Hepatocyte (in vitro differentiated cells): Measurements from ENCODE around the gene ERH. TPM values are rescaled to one million over a fixed set of nuclear protein-coding genes. Genes with fewer than 3 reads are reported as not detected.

Experiments
- DNase-seq: peaks from one replicate; pipeline ENCODE4 v3.0.0-alpha.2; 2016; ENCODE audit warnings: low spot score
- H2AFZ ChIP-seq: fragments of 200-600 bp; sonication (generic); 2 replicates; pipeline ENCODE4 v1.6.0; 2016; ENCODE audit warnings: antibody characterized with exemption, mild to moderate bottlenecking
- H3K27ac ChIP-seq: fragments of 200-600 bp; sonication (generic); 2 replicates; pipeline ENCODE4 v1.5.1; 2016; ENCODE audit warnings: mild to moderate bottlenecking
- H3K27me3 ChIP-seq: fragments of 200-600 bp; sonication (generic); 2 replicates; pipeline ENCODE4 v1.6.1; 2016
- H3K36me3 ChIP-seq: fragments of 200-600 bp; sonication (generic); replicated peaks from 2 replicates; pipeline ENCODE4 v1.5.1; 2016; ENCODE audit warnings: low read depth; ENCODE audit not compliant: insufficient read depth
- H3K4me1 ChIP-seq: fragments of 200-600 bp; sonication (generic); 2 replicates; pipeline ENCODE4 v1.5.1; 2016; ENCODE audit warnings: mild to moderate bottlenecking, moderate library complexity; ENCODE audit not compliant: insufficient read depth
- H3K4me2 ChIP-seq: fragments of 200-600 bp; sonication (generic); 2 replicates; pipeline ENCODE4 v1.6.0; 2016
- H3K4me3 ChIP-seq: fragments of 200-600 bp; sonication (generic); 2 replicates; pipeline ENCODE4 v1.5.1; 2016; ENCODE audit warnings: mild to moderate bottlenecking
- H3K79me2 ChIP-seq: fragments of 200-600 bp; sonication (generic); 2 replicates; pipeline ENCODE4 v1.6.0; 2017; ENCODE audit warnings: mild to moderate bottlenecking
- H3K9me2 ChIP-seq: fragments of 200-600 bp; sonication (generic); replicated peaks from 2 replicates; pipeline ENCODE4 v1.6.0; 2017; ENCODE audit warnings: mild to moderate bottlenecking; ENCODE audit not compliant: insufficient read depth
- H3K9me3 ChIP-seq: fragments of 200-600 bp; sonication (generic); 2 replicates; pipeline ENCODE4 v1.5.1; 2016; ENCODE audit warnings: low read depth, mild to moderate bottlenecking
- H4K20me1 ChIP-seq: fragments of 200-600 bp; sonication (generic); 2 replicates; pipeline ENCODE4 v1.6.0; 2016; ENCODE audit warnings: mild to moderate bottlenecking; ENCODE audit not compliant: insufficient read depth, poor library complexity, severe bottlenecking
- EZH2 ChIP-seq: fragments of 200-600 bp; sonication (generic); IDR thresholded peaks from 2 replicates; pipeline ENCODE4 v1.6.1; 2016; ENCODE audit warnings: antibody characterized with exemption, mild to moderate bottlenecking, borderline replicate concordance
- EZH2phosphoT487 ChIP-seq: fragments of 200-600 bp; sonication (generic); IDR thresholded peaks from one replicate; pipeline ENCODE4 v1.6.1; 2018; ENCODE audit warnings: antibody characterized with exemption, mild to moderate bottlenecking, low read depth, moderate library complexity; ENCODE audit not compliant: unreplicated experiment, severe bottlenecking
- whole genome bisulfite sequencing: methylation state at CpG from one replicate; pipeline ENCODE4 v1.1.6; 2016; ENCODE audit warnings: low lambda C conversion rate; ENCODE audit errors: missing lambda C conversion rate; 5-methylcytosine and 5-hydroxymethylcytosine counted together
- polyA plus RNA-seq: library from polyadenylated mRNA; unstranded; fragments of >200 nt; fragmentation: Nextera tagmentation; extraction: Ambion mirVana; gene quantifications from 2 replicates; pipeline ENCODE4 v1.2.1, GENCODE V29; 2016
- total RNA-seq: library from RNA; depleted of rRNA; stranded (reverse); fragments of >200 nt; gene quantifications from 2 replicates; pipeline ENCODE4 v1.2.3, GENCODE V29; 2014
- TF ChIP-seq, protein P1 (sequence below): fragments of 200-600 bp; sonication (generic); IDR thresholded peaks from 2 replicates; pipeline ENCODE4 v1.5.1; 2016; ENCODE audit warnings: antibody characterized with exemption, mild to moderate bottlenecking; ENCODE audit not compliant: poor library complexity

ERH gene
- total and polyA plus RNA-seq, 2 experiments from 2014 or later, result 147 to 219 TPM

DNA sequence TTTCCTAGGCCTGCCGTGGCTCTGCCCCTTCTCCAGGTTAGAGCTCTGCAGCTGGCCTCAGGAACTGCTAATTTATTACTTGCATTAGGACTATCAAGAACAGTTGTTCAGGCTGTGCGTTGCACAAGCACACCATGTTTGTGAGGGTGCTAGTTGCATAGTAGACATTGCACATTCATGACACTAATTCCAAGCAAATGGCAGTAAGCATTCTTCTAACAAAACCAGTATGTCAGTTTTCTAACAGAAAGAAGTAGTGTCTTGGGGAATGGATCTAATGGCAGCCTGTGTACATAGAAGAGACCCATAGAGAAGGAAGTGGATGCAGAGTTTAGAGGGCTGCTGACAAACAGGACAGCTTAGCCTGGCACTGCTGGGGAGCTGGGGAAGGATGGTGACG lies 53.9 kb downstream of the ERH start:
- no peaks in the 10 kb centered on the region for H3K36me3 ChIP-seq
- no peak for TF ChIP-seq EZH2
- TF ChIP-seq, protein P1, sequence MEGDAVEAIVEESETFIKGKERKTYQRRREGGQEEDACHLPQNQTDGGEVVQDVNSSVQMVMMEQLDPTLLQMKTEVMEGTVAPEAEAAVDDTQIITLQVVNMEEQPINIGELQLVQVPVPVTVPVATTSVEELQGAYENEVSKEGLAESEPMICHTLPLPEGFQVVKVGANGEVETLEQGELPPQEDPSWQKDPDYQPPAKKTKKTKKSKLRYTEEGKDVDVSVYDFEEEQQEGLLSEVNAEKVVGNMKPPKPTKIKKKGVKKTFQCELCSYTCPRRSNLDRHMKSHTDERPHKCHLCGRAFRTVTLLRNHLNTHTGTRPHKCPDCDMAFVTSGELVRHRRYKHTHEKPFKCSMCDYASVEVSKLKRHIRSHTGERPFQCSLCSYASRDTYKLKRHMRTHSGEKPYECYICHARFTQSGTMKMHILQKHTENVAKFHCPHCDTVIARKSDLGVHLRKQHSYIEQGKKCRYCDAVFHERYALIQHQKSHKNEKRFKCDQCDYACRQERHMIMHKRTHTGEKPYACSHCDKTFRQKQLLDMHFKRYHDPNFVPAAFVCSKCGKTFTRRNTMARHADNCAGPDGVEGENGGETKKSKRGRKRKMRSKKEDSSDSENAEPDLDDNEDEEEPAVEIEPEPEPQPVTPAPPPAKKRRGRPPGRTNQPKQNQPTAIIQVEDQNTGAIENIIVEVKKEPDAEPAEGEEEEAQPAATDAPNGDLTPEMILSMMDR, result no peak
- TF ChIP-seq EZH2phosphoT487, result no peak
- H3K4me1 ChIP-seq, result no peaks in the 10 kb centered on the region
- no peak overlapping the region for H2AFZ ChIP-seq
- H4K20me1 ChIP-seq, result no peaks in the 10 kb centered on the region
- no peak overlapping the region for H3K27ac ChIP-seq
- H3K9me3 ChIP-seq, result no peaks in the 10 kb centered on the region
- no peaks in the 10 kb centered on the region for H3K79me2 ChIP-seq
- no peaks in the 10 kb centered on the region for H3K9me2 ChIP-seq
- 84% methylated on average over 3 of the region's 3 CpGs for WGBS
- no peak overlapping the region for H3K4me3 ChIP-seq
- H3K27me3 ChIP-seq, result no peaks in the 10 kb centered on the region
- no peak for DNase-seq
- H3K4me2 ChIP-seq, result no peak overlapping the region

DNA sequence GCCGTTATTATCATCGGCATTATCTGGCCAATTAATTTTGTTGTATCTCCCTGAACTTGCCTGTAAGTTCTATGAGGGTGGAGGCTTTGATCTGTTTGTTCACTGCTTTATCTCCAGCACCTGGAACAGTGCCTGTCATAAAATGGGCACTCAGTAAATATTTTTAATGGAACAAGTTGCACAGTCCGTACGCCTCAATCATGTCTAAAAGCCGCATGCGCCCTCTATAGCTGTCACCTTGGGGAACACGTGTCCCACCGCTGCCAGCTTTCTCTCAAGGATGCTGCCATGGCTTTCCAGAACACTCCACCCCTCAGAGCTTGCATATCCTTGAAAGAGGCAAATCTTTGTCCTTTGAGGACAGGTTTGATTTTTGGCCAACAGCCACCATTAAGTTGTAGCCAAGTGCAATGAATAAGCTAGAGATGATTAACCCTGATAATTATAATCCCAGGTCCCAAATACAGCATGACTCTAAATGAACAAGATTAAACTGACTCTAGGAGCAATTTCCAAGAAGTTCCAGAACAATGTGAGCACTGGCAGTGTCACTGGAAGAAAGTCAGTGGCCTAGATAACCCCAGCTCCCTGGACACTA lies 55.1 kb downstream of the ERH start:
- Histone ChIP-seq H3K27me3 (no peaks in the 10 kb centered on the region), H3K79me2 (no peaks in the 10 kb centered on the region), H3K27ac (no peak overlapping the region), H3K36me3 (no peaks in the 10 kb centered on the region), H3K9me2 (no peaks in the 10 kb centered on the region), H3K4me3 (no peak overlapping the region), H3K4me2 (no peak overlapping the region), H3K4me1 (no peaks in the 10 kb centered on the region), H2AFZ (no peak overlapping the region), H3K9me3 (no peaks in the 10 kb centered on the region), H4K20me1 (no peaks in the 10 kb centered on the region)
- WGBS, result 77% methylated on average over 8 of the region's 8 CpGs
- TF ChIP-seq EZH2 (no peak), EZH2phosphoT487 (no peak)
- TF ChIP-seq, protein P1, result no peak
- peak; percentile 27 for DNase-seq

DNA sequence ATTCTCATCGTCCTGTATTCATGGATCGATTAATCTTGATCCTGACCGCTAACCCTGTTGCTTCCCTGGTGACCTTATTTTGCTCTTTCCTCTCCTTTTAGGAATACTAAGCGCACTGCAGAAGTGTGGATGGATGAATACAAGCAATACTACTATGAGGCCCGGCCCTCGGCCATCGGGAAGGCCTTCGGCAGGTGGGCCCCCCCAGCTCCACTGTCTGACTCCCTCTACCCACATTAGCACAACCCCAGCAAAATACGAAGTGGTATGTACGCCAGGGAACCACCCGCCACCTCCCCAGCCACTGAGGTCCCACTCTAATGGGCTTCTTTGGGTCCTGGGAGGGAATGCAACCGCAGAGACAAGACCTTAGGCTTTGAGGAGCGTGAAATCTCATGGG lies 58.7 kb downstream of the ERH start:
- no peaks in the 10 kb centered on the region for H3K36me3 ChIP-seq
- H3K27ac ChIP-seq, result no peak overlapping the region
- H3K4me1 ChIP-seq, result no peaks in the 10 kb centered on the region
- no peak overlapping the region for H2AFZ ChIP-seq
- H3K4me2 ChIP-seq, result no peak overlapping the region
- WGBS, result 96% methylated on average over 13 of the region's 13 CpGs
- TF ChIP-seq, protein P1, result no peak
- TF ChIP-seq EZH2phosphoT487, result no peak
- TF ChIP-seq EZH2, result no peak
- H3K27me3 ChIP-seq, result no peaks in the 10 kb centered on the region
- H3K9me2 ChIP-seq, result no peaks in the 10 kb centered on the region
- H4K20me1 ChIP-seq, result no peaks in the 10 kb centered on the region
- H3K9me3 ChIP-seq, result no peaks in the 10 kb centered on the region
- H3K79me2 ChIP-seq, result no peaks in the 10 kb centered on the region
- no peak for DNase-seq
- no peak overlapping the region for H3K4me3 ChIP-seq

DNA sequence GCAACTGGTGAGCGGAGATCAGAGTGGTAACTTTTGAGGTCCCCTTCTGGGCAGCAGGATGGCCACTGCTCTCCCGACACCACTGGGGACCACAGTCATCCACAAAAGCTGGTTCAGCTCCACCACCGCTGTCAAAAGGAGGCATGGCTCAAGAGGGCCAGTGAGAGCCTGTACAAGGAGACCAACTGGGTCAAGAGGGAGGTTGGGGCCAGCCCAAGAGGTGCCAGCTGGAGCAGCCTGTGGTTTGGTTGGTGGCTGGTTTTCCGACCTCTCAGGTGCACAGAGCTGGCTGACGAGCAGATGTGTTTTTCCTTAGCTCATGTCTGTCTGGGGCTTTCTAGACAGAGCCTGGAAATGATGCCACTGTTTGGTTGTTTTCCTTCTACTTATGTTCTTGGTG lies 60.1 kb downstream of the ERH start:
- no peak overlapping the region for H3K4me2 ChIP-seq
- 92% methylated on average over 5 of the region's 5 CpGs for WGBS

More for the DNA sequence above, 60.1 kb downstream of the ERH start:
- H3K79me2 ChIP-seq, result no peaks in the 10 kb centered on the region
- TF ChIP-seq EZH2 (no peak), EZH2phosphoT487 (no peak)
- H3K4me3 ChIP-seq, result no peak overlapping the region
- H3K4me1 ChIP-seq, result no peaks in the 10 kb centered on the region
- no peak overlapping the region for H2AFZ ChIP-seq
- no peaks in the 10 kb centered on the region for H3K27me3 ChIP-seq
- no peak overlapping the region for H3K27ac ChIP-seq
- H3K9me2 ChIP-seq, result no peaks in the 10 kb centered on the region
- no peaks in the 10 kb centered on the region for H3K36me3 ChIP-seq
- H3K9me3 ChIP-seq, result no peaks in the 10 kb centered on the region
- no peak for DNase-seq
- no peaks in the 10 kb centered on the region for H4K20me1 ChIP-seq
